ENCODE data around the gene UBL4A.

UBL4A gene

DNA sequence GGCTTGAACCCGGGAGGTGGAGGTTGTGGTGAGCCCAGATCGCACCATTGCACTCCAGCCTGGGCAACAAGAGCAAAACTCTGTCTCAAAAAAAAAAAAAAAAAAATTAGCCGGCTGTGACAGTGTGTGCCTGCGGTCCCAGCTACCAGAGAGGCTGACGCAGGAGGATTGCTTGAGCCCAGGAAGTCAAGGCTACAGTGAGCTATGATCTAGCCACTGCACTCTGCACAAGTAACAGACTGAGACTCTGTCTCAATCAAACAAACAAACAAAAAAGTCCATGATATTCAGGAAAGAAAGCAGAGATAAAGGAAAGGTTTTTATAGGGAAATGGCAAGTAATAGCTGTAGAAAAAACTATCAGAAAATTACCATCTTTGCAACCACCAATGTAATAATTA lies 5.2 kb downstream of the UBL4A start:
- no peaks in the 10 kb centered on the region for H3K4me1 ChIP-seq
- H3K9me3 ChIP-seq (ENCODE audit: control insufficient read depth, low read length), result no peaks in the 10 kb centered on the region
- H3K4me3 ChIP-seq (ENCODE audit: low read depth, low read length), result no peak overlapping the region
- no peaks in the 10 kb centered on the region for H3K79me2 ChIP-seq
- H3K4me2 ChIP-seq (ENCODE audit: low read length), result no peak overlapping the region
- no peak overlapping the region for H2AFZ ChIP-seq
- H3K27ac ChIP-seq, result no peak overlapping the region
- no peaks in the 10 kb centered on the region for H3K36me3 ChIP-seq (ENCODE audit: control insufficient read depth, insufficient read depth, low read length)
- TF ChIP-seq, protein P1, sequence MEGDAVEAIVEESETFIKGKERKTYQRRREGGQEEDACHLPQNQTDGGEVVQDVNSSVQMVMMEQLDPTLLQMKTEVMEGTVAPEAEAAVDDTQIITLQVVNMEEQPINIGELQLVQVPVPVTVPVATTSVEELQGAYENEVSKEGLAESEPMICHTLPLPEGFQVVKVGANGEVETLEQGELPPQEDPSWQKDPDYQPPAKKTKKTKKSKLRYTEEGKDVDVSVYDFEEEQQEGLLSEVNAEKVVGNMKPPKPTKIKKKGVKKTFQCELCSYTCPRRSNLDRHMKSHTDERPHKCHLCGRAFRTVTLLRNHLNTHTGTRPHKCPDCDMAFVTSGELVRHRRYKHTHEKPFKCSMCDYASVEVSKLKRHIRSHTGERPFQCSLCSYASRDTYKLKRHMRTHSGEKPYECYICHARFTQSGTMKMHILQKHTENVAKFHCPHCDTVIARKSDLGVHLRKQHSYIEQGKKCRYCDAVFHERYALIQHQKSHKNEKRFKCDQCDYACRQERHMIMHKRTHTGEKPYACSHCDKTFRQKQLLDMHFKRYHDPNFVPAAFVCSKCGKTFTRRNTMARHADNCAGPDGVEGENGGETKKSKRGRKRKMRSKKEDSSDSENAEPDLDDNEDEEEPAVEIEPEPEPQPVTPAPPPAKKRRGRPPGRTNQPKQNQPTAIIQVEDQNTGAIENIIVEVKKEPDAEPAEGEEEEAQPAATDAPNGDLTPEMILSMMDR (IDR thresholded peaks at IDR 0.05), result no peak
- no peak overlapping the region for H3K9ac ChIP-seq
- H3K27me3 ChIP-seq (ENCODE audit: control insufficient read depth, insufficient read depth, low read length), result no peaks in the 10 kb centered on the region

DNA sequence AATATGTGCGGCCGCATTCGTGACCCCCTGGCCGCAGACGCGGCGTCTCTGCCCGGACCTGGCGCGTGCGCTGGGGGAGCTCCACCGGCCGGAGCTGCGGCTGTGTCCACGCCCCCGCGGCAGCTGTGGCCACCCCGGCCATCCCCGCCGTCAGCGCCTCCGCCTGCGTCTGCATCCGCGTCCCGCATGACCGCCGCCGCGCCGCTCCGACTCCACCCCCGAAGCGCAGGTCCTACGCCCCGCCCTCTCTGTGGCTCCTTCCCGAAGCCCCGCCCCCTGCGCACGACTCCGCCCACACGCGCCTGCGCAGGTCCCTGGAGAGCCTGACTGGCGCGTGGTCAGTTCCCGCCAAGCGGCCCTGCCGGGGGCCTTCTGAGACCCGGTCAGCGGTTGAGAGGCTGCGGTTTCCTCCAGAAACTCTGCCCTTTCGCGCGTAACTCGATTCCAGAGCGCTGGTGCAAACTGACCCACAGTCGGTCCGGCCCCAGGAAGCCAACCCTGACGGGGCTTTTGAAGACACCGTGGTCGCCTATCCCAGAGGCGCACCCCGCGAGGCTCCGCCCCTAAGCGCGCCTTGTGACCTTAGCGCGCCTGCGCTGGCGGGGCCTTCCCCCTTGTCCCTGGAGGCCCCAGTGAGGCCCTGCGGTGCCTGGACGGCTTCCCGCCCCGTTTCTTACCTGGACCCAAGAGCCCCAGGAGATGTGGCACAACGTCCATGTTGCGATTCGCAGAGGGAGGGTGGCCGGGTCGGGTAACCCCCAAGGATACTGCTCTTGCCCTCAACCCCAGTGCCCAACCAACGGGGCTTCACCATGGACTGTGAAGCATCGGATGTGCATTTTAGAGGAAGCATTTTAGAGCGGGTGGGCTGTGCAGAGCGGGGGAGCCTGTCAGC lies 7.4 kb downstream of the UBL4A start, which contains the start of gene LAGE3:
Gene LAGE3, minus strand, starts transcription at position 554 of the 895 bp plus-strand sequence. Its CDS starts 366 bp downstream, at position 188.
- TF ChIP-seq, protein P1 (IDR thresholded peaks at IDR 0.05), result no peak
- no peaks in the 10 kb centered on the region for H3K27me3 ChIP-seq (ENCODE audit: control insufficient read depth, insufficient read depth, low read length)
- H3K9me3 ChIP-seq (ENCODE audit: control insufficient read depth, low read length), result no peaks in the 10 kb centered on the region
- H3K36me3 ChIP-seq (ENCODE audit: control insufficient read depth, insufficient read depth, low read length), result no peaks in the 10 kb centered on the region
- H3K4me2 ChIP-seq (ENCODE audit: low read length), result peak within 1 kb of the TSS; percentile 74
- H3K4me1 ChIP-seq, result no peaks in the 10 kb centered on the region
- H3K4me3 ChIP-seq (ENCODE audit: low read depth, low read length), result peak within 1 kb of the TSS; percentile 60
- peak within 1 kb of the TSS; percentile 86 for H2AFZ ChIP-seq
- no peaks in the 10 kb centered on the region for H3K79me2 ChIP-seq
- peak within 1 kb of the TSS; percentile 68 for H3K27ac ChIP-seq
- no peak within 1 kb of the TSS for H3K9ac ChIP-seq

DNA sequence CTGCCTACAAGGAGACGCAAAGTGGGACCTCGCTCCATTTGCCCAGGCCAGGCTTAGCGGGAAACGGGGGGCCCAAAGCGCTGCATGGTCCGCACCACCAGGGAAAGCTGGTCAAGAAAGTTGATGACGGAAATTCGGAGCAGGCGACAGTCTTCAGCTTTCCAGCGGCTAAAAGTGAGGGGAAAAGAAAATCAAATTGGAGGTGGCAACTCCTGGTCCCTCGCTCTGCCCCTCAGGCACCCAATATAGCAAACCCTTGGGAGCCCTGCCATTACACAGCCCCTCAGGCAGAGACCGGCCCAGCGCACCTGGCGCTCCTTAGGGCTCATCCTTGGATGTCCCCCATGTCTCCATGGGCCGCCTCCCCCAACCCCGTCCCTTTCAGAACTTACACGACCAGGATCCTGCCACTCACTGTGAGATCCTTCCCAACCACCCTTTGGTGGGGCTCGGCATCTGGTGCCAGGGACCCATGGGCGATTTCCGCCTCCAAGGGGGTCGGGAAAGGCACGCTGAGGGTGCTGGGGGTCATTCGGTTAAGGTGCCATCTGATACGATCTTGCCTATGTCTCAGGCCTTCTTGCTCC lies 8.4 kb downstream of the UBL4A start:
- TF ChIP-seq, protein P1 (IDR thresholded peaks at IDR 0.05), result no peak
- Histone ChIP-seq H2AFZ (peak overlapping the region; percentile 86), H3K27me3 (ENCODE audit: control insufficient read depth, insufficient read depth, low read length) (no peaks in the 10 kb centered on the region), H3K4me1 (no peaks in the 10 kb centered on the region), H3K36me3 (ENCODE audit: control insufficient read depth, insufficient read depth, low read length) (no peaks in the 10 kb centered on the region), H3K9ac (no peak overlapping the region), H3K79me2 (no peaks in the 10 kb centered on the region), H3K27ac (peak overlapping the region; percentile 68), H3K4me3 (ENCODE audit: low read depth, low read length) (peak overlapping the region; percentile 60), H3K4me2 (ENCODE audit: low read length) (peak overlapping the region; percentile 74), H3K9me3 (ENCODE audit: control insufficient read depth, low read length) (no peaks in the 10 kb centered on the region)

DNA sequence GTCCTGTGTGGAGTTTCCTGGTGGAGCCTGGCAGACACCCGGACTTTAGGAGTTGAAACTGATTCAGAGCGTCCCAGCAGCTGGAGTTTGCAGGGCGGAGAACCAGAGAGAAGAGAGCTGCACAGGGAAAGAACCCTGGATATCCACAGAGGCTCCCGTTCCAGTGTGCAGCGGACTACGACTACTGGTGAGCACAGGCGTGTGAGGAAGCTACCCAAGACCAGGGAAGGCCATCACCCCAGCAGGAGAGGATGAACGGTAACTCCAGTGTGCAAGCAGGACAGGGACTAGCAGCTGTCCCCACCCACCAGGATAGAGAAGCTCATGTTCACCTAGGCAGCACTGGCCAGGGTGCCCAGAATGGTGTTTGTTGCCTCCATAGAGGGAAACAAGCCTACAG lies 9.6 kb downstream of the UBL4A start:
- H3K4me3 ChIP-seq (ENCODE audit: low read depth, low read length), result no peak overlapping the region
- H3K9me3 ChIP-seq (ENCODE audit: control insufficient read depth, low read length), result no peaks in the 10 kb centered on the region
- H3K4me1 ChIP-seq, result no peaks in the 10 kb centered on the region
- no peak overlapping the region for H3K9ac ChIP-seq
- TF ChIP-seq, protein P1 (IDR thresholded peaks at IDR 0.05), result no peak
- no peaks in the 10 kb centered on the region for H3K27me3 ChIP-seq (ENCODE audit: control insufficient read depth, insufficient read depth, low read length)
- no peaks in the 10 kb centered on the region for H3K79me2 ChIP-seq
- no peak overlapping the region for H3K4me2 ChIP-seq (ENCODE audit: low read length)
- no peaks in the 10 kb centered on the region for H3K36me3 ChIP-seq (ENCODE audit: control insufficient read depth, insufficient read depth, low read length)
- no peak overlapping the region for H3K27ac ChIP-seq
- H2AFZ ChIP-seq, result no peak overlapping the region

Data from parathyroid adenoma (tissue), 2 donors.